Measurements from ENCODE around the gene EPB41L4A. TPM values are rescaled to one million over a fixed set of nuclear protein-coding genes. Genes with fewer than 3 reads are reported as not detected.

EPB41L4A gene
- polyA plus RNA-seq, 1 donor from 2014 or later: 7.4 TPM

DNA sequence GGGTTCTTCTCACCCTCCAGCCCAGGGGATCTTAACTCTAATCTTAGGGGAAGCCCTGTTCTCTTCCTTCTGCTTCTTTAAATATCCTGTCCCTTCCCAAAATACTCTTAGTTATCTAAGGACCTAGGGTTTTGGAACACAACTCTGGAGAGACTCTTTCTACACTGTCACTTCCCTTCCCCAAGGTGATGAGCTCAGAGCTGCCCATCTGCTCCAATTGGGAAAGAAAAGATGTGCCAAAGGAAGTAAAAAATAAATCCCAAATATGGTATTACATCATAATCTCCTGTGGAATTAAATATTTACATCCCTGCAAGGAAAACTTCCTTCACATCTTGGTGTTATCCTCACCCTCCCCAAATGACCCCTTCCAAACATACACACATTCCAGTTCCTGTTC, 291.2 kb downstream of the EPB41L4A start:
- H3K9me2 ChIP-seq (ENCODE audit: insufficient read depth, low read length): no peaks in the 10 kb centered on the region
- no peak overlapping the region for H3K4me2 ChIP-seq (ENCODE audit: low read length)
- H2AFZ ChIP-seq (ENCODE audit: low read depth, low read length): no peak overlapping the region
- no peaks in the 10 kb centered on the region for H3K79me2 ChIP-seq (replicated peaks; ENCODE audit: insufficient read depth, low read length)
- TF ChIP-seq, protein P1, sequence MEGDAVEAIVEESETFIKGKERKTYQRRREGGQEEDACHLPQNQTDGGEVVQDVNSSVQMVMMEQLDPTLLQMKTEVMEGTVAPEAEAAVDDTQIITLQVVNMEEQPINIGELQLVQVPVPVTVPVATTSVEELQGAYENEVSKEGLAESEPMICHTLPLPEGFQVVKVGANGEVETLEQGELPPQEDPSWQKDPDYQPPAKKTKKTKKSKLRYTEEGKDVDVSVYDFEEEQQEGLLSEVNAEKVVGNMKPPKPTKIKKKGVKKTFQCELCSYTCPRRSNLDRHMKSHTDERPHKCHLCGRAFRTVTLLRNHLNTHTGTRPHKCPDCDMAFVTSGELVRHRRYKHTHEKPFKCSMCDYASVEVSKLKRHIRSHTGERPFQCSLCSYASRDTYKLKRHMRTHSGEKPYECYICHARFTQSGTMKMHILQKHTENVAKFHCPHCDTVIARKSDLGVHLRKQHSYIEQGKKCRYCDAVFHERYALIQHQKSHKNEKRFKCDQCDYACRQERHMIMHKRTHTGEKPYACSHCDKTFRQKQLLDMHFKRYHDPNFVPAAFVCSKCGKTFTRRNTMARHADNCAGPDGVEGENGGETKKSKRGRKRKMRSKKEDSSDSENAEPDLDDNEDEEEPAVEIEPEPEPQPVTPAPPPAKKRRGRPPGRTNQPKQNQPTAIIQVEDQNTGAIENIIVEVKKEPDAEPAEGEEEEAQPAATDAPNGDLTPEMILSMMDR (IDR thresholded peaks at IDR 0.05; ENCODE audit: poor library complexity, severe bottlenecking): no peak
- TF ChIP-seq TAF1 (IDR thresholded peaks at IDR 0.05; ENCODE audit: low read depth): no peak
- TF ChIP-seq EP300 (conservative IDR thresholded peaks at IDR 0.05; ENCODE audit: poor library complexity, severe bottlenecking): no peak
- no peak for TF ChIP-seq MXI1 (conservative IDR thresholded peaks at IDR 0.05; ENCODE audit: poor library complexity, severe bottlenecking)
- TF ChIP-seq SMC3 (conservative IDR thresholded peaks at IDR 0.05; ENCODE audit: poor library complexity): no peak
- TF ChIP-seq RAD21 (conservative IDR thresholded peaks at IDR 0.05): no peak
- TF ChIP-seq, protein P2, sequence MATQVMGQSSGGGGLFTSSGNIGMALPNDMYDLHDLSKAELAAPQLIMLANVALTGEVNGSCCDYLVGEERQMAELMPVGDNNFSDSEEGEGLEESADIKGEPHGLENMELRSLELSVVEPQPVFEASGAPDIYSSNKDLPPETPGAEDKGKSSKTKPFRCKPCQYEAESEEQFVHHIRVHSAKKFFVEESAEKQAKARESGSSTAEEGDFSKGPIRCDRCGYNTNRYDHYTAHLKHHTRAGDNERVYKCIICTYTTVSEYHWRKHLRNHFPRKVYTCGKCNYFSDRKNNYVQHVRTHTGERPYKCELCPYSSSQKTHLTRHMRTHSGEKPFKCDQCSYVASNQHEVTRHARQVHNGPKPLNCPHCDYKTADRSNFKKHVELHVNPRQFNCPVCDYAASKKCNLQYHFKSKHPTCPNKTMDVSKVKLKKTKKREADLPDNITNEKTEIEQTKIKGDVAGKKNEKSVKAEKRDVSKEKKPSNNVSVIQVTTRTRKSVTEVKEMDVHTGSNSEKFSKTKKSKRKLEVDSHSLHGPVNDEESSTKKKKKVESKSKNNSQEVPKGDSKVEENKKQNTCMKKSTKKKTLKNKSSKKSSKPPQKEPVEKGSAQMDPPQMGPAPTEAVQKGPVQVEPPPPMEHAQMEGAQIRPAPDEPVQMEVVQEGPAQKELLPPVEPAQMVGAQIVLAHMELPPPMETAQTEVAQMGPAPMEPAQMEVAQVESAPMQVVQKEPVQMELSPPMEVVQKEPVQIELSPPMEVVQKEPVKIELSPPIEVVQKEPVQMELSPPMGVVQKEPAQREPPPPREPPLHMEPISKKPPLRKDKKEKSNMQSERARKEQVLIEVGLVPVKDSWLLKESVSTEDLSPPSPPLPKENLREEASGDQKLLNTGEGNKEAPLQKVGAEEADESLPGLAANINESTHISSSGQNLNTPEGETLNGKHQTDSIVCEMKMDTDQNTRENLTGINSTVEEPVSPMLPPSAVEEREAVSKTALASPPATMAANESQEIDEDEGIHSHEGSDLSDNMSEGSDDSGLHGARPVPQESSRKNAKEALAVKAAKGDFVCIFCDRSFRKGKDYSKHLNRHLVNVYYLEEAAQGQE (IDR thresholded peaks at IDR 0.05; ENCODE audit: borderline replicate concordance): no peak
- no peak for TF ChIP-seq POLR2AphosphoS5 (IDR thresholded peaks at IDR 0.05)
- no peak for TF ChIP-seq EZH2 (IDR thresholded peaks at IDR 0.05; ENCODE audit: borderline replicate concordance, insufficient read depth, low read length, poor library complexity, severe bottlenecking)
- no peaks in the 10 kb centered on the region for H3K27me3 ChIP-seq (ENCODE audit: insufficient read depth, low read depth, low read length)
- no peaks in the 10 kb centered on the region for H4K20me1 ChIP-seq (ENCODE audit: insufficient read depth)
- H3K27ac ChIP-seq (ENCODE audit: low read length): no peak overlapping the region
- H3K9ac ChIP-seq (ENCODE audit: low read length): no peak overlapping the region
- no peaks in the 10 kb centered on the region for H3K36me3 ChIP-seq (ENCODE audit: insufficient read depth, low read length)
- H3F3A ChIP-seq (ENCODE audit: insufficient read depth, low read length, poor library complexity, severe bottlenecking): no peaks in the 10 kb centered on the region
- no peaks in the 10 kb centered on the region for H3K9me3 ChIP-seq (ENCODE audit: low read length)
- no peak overlapping the region for H3K4me3 ChIP-seq (ENCODE audit: low read length)

DNA sequence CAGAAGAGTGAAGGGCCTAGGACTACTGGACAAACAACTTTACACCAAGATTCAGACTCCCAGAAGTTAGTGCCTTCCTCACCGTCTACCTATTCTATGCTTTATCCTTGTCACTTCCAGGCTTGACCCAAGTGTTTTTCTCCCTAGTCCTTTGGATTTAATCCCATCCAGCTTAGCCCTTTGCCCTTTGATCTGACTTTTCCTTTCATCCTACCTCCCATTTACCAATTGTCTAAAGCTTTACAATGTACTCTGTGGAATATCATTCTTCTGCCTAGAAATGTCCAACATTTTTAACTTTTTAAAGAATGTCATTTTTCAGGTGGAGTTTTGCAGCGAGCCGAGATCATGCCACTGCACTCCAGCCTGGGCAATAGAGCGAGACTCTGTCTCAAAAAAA, 292.1 kb downstream of the EPB41L4A start:
- Histone ChIP-seq H3K9ac (ENCODE audit: low read length) (no peak overlapping the region), H3K27me3 (ENCODE audit: insufficient read depth, low read depth, low read length) (no peaks in the 10 kb centered on the region), H3K36me3 (ENCODE audit: insufficient read depth, low read length) (no peaks in the 10 kb centered on the region), H3K9me3 (ENCODE audit: low read length) (no peaks in the 10 kb centered on the region), H3F3A (ENCODE audit: insufficient read depth, low read length, poor library complexity, severe bottlenecking) (no peaks in the 10 kb centered on the region), H4K20me1 (ENCODE audit: insufficient read depth) (no peaks in the 10 kb centered on the region), H3K79me2 (replicated peaks; ENCODE audit: insufficient read depth, low read length) (no peaks in the 10 kb centered on the region), H3K4me2 (ENCODE audit: low read length) (no peak overlapping the region), H3K27ac (ENCODE audit: low read length) (no peak overlapping the region), H3K9me2 (ENCODE audit: insufficient read depth, low read length) (no peaks in the 10 kb centered on the region), H3K4me3 (ENCODE audit: low read length) (no peak overlapping the region), H2AFZ (ENCODE audit: low read depth, low read length) (no peak overlapping the region)
- TF ChIP-seq MXI1 (conservative IDR thresholded peaks at IDR 0.05; ENCODE audit: poor library complexity, severe bottlenecking) (no peak), EP300 (conservative IDR thresholded peaks at IDR 0.05; ENCODE audit: poor library complexity, severe bottlenecking) (no peak), SMC3 (conservative IDR thresholded peaks at IDR 0.05; ENCODE audit: poor library complexity) (no peak), POLR2AphosphoS5 (IDR thresholded peaks at IDR 0.05) (no peak), RAD21 (conservative IDR thresholded peaks at IDR 0.05) (no peak), TAF1 (IDR thresholded peaks at IDR 0.05; ENCODE audit: low read depth) (no peak), EZH2 (IDR thresholded peaks at IDR 0.05; ENCODE audit: borderline replicate concordance, insufficient read depth, low read length, poor library complexity, severe bottlenecking) (no peak)
- TF ChIP-seq, protein P1 (IDR thresholded peaks at IDR 0.05; ENCODE audit: poor library complexity, severe bottlenecking): no peak
- TF ChIP-seq, protein P2 (IDR thresholded peaks at IDR 0.05; ENCODE audit: borderline replicate concordance): no peak

Data from neural cell (in vitro differentiated cells).